Measurements from ENCODE around the gene HOXD13.

Gene HOXD13

DNA sequence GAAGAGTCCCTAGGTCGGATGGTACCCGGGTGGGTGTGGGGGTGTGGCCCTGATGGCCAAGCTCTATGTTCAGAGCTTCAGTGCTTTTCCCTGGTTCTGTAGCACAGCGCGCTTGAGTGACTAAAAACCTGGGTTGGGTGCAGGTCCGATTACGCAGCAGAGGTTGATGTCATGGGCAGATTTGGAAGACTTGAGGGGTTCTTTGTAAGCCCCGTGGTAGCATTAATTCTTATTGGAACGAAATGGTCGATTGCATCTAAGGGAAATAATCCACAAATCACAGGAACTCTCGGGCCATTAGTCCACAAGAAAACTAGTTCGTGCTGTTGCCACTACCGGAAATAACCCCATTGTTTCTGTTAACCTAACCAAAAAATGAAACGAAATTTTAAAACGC, 46.0 kb downstream of the HOXD13 start:
- no peak for TF ChIP-seq ZC3H10 (CRISPR knock-in tag; IDR thresholded peaks at IDR 0.05)
- no peak for TF ChIP-seq ZNF8 (CRISPR knock-in tag; IDR thresholded peaks at IDR 0.05)
- TF ChIP-seq RARB (CRISPR knock-in tag; IDR thresholded peaks at IDR 0.05): no peak
- no peak for TF ChIP-seq BACH2 (CRISPR knock-in tag; IDR thresholded peaks at IDR 0.05; ENCODE audit: borderline replicate concordance)
- TF ChIP-seq ZFP3 (CRISPR knock-in tag; IDR thresholded peaks at IDR 0.05): no peak
- TF ChIP-seq ZNF565 (CRISPR knock-in tag; conservative IDR thresholded peaks at IDR 0.05; ENCODE audit: low read depth): no peak
- TF ChIP-seq TOX (CRISPR knock-in tag; IDR thresholded peaks at IDR 0.05; ENCODE audit: borderline replicate concordance): no peak
- no peak for TF ChIP-seq OSR1 (CRISPR knock-in tag; IDR thresholded peaks at IDR 0.05)
- no peak for ATAC-seq

DNA sequence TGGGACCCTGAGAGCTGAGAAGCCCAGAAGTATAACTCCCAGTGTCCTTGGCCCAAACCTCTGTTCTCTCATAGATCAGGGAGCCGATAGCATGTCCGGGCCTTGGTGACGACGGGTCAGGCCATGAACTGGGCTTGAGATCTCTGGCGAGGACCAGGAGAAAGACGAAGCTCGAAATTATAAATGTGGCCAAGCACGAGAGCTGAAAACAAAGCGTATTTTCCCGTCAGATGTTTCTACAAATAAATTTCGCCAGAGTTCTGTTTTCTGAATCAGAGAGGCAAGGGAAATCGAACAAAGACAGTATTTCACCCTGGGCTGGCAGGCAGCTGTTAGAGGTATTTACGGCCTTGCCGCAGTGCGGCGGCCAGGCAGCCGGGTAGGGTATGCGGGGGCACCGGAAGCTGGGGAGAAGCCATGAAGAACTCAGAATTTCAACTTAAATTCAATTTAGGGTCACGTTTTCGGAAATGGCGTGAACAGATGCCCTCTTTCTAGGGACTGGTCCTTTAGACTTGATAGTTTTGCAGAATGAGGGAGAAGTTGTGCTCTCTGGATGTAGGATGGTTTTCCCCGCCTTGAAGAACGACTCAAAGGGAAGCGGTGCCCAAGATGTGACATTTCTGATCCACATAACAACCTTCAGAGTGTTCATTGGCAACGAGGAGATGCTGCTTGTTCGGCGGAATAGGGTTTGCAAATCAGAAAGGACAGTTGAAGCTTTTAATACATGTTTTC, 46.6 kb downstream of the HOXD13 start:
- no peak for ATAC-seq
- TF ChIP-seq GLIS3 (CRISPR knock-in tag; IDR thresholded peaks at IDR 0.05): no peak
- TF ChIP-seq ZC3H10 (CRISPR knock-in tag; IDR thresholded peaks at IDR 0.05): no peak
- TF ChIP-seq ZNF565 (CRISPR knock-in tag; conservative IDR thresholded peaks at IDR 0.05; ENCODE audit: low read depth): no peak
- TF ChIP-seq CSDC2 (CRISPR knock-in tag; IDR thresholded peaks at IDR 0.05): no peak
- no peak for TF ChIP-seq ZNF70 (CRISPR knock-in tag; IDR thresholded peaks at IDR 0.05)
- TF ChIP-seq, protein P1, sequence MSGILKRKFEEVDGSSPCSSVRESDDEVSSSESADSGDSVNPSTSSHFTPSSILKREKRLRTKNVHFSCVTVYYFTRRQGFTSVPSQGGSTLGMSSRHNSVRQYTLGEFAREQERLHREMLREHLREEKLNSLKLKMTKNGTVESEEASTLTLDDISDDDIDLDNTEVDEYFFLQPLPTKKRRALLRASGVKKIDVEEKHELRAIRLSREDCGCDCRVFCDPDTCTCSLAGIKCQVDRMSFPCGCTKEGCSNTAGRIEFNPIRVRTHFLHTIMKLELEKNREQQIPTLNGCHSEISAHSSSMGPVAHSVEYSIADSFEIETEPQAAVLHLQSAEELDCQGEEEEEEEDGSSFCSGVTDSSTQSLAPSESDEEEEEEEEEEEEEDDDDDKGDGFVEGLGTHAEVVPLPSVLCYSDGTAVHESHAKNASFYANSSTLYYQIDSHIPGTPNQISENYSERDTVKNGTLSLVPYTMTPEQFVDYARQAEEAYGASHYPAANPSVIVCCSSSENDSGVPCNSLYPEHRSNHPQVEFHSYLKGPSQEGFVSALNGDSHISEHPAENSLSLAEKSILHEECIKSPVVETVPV (CRISPR knock-in tag; IDR thresholded peaks at IDR 0.05): no peak
- no peak for TF ChIP-seq ZFP3 (CRISPR knock-in tag; IDR thresholded peaks at IDR 0.05)
- TF ChIP-seq, protein P2, sequence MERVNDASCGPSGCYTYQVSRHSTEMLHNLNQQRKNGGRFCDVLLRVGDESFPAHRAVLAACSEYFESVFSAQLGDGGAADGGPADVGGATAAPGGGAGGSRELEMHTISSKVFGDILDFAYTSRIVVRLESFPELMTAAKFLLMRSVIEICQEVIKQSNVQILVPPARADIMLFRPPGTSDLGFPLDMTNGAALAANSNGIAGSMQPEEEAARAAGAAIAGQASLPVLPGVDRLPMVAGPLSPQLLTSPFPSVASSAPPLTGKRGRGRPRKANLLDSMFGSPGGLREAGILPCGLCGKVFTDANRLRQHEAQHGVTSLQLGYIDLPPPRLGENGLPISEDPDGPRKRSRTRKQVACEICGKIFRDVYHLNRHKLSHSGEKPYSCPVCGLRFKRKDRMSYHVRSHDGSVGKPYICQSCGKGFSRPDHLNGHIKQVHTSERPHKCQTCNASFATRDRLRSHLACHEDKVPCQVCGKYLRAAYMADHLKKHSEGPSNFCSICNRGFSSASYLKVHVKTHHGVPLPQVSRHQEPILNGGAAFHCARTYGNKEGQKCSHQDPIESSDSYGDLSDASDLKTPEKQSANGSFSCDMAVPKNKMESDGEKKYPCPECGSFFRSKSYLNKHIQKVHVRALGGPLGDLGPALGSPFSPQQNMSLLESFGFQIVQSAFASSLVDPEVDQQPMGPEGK (CRISPR knock-in tag; IDR thresholded peaks at IDR 0.05; ENCODE audit: borderline replicate concordance): no peak
- TF ChIP-seq ARNTL (CRISPR knock-in tag; IDR thresholded peaks at IDR 0.05; ENCODE audit: borderline replicate concordance, low read depth): no peak

DNA sequence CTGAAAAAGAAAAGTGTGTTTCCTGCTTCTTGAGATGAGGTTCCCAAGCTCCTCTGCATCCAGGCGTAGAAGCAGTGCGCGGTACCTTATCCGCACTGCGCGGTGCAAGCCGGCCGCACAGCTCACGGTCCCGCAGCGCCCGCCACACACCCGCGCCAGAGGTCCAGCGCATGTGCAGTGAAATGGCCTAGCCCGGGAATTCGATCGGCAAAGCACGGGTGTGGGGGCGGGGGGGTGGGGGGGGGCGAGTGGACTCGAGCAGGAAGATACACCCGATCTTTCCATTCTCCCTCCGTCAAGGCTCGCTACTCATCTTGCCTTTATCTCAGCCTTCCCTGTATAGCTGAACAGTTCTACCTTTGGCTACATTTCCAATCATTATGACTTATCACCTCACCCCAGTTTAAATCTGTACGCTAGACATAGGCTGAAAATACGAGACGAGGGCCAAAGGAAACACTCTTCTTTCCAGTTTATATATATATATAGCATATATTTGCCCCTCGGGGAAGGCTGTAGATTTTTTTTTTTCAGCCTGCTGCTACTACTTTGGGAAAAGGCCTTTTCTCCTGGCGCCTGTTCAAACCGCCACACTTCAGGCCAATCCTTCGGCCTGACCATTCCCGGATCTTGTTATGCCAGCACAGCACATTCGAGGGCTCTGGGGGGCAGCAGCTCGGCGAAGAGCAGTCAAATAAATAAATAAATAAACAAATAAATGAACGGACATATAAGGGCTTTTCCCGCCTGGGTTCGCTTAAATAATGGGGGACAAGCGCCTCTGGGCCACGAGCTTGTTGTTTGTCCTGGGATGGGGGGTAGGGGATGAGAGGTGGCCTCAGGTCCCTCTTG, 47.4 kb downstream of the HOXD13 start:
- peak; percentile 7 for ATAC-seq
- no peak for TF ChIP-seq ZFP3 (CRISPR knock-in tag; IDR thresholded peaks at IDR 0.05)
- TF ChIP-seq, protein P1 (CRISPR knock-in tag; IDR thresholded peaks at IDR 0.05): no peak
- TF ChIP-seq TOX (CRISPR knock-in tag; IDR thresholded peaks at IDR 0.05; ENCODE audit: borderline replicate concordance): no peak
- no peak for TF ChIP-seq BACH2 (CRISPR knock-in tag; IDR thresholded peaks at IDR 0.05; ENCODE audit: borderline replicate concordance)
- TF ChIP-seq ARNTL (CRISPR knock-in tag; IDR thresholded peaks at IDR 0.05; ENCODE audit: borderline replicate concordance, low read depth): no peak
- TF ChIP-seq ZNF70 (CRISPR knock-in tag; IDR thresholded peaks at IDR 0.05): no peak
- TF ChIP-seq ZNF565 (CRISPR knock-in tag; conservative IDR thresholded peaks at IDR 0.05; ENCODE audit: low read depth): no peak
- no peak for TF ChIP-seq CSDC2 (CRISPR knock-in tag; IDR thresholded peaks at IDR 0.05)
- no peak for TF ChIP-seq OSR1 (CRISPR knock-in tag; IDR thresholded peaks at IDR 0.05)
- no peak for TF ChIP-seq ESRRG (CRISPR knock-in tag; IDR thresholded peaks at IDR 0.05)
- no peak for TF ChIP-seq ZC3H10 (CRISPR knock-in tag; IDR thresholded peaks at IDR 0.05)
- no peak for TF ChIP-seq RARB (CRISPR knock-in tag; IDR thresholded peaks at IDR 0.05)
- TF ChIP-seq, protein P3, sequence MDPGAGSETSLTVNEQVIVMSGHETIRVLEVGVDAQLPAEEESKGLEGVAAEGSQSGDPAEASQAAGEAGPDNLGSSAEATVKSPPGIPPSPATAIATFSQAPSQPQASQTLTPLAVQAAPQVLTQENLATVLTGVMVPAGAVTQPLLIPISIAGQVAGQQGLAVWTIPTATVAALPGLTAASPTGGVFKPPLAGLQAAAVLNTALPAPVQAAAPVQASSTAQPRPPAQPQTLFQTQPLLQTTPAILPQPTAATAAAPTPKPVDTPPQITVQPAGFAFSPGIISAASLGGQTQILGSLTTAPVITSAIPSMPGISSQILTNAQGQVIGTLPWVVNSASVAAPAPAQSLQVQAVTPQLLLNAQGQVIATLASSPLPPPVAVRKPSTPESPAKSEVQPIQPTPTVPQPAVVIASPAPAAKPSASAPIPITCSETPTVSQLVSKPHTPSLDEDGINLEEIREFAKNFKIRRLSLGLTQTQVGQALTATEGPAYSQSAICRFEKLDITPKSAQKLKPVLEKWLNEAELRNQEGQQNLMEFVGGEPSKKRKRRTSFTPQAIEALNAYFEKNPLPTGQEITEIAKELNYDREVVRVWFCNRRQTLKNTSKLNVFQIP (CRISPR knock-in tag; IDR thresholded peaks at IDR 0.05; ENCODE audit: borderline replicate concordance, low read depth): no peak
- no peak for TF ChIP-seq PPARA (CRISPR knock-in tag; IDR thresholded peaks at IDR 0.05; ENCODE audit: borderline replicate concordance)
- TF ChIP-seq, protein P2 (CRISPR knock-in tag; IDR thresholded peaks at IDR 0.05; ENCODE audit: borderline replicate concordance): no peak
- no peak for TF ChIP-seq CREB5 (CRISPR knock-in tag; IDR thresholded peaks at IDR 0.05; ENCODE audit: low read depth)
- no peak for TF ChIP-seq GLIS3 (CRISPR knock-in tag; IDR thresholded peaks at IDR 0.05)
